HG03558 (cell line): ENCODE measurements around the gene PTPRB.
"Not testable (repeated sequence)": the region's sequence is repeated elsewhere in the genome, so short reads cannot be mapped to it uniquely, and the experiment has no call there.

Source experiments
- ATAC-seq: cut with Tn5 transposase; IDR thresholded peaks from one replicate; pipeline ENCODE4 v1.9.1; 2021; ENCODE audit warnings: moderate number of reproducible peaks; ENCODE audit not compliant: unreplicated experiment; ENCODE audit errors: extremely low read depth

PTPRB gene

DNA sequence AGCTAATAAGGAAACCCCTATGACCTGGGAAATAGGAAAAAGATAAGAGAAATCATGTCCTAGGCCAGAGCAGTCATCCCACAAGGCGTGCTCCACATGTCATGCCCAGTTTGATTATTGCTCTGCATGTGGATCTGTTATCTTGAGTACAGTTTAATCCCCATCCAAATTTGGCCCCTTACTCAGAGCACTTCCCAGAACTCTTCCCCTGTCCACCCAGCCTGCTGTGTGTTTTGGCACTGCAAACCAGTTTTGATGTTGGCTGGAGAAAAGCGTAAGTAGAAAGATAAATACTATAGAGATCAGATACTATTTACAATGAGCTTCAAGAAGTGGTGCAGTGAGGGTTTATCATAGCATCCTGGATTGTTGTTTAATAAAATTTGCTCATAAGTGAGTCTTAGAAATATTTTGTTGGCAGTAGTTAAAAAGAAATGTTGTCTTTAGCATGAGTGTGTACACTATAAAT lies 83.8 kb downstream of the PTPRB start:
- no peak for ATAC-seq

DNA sequence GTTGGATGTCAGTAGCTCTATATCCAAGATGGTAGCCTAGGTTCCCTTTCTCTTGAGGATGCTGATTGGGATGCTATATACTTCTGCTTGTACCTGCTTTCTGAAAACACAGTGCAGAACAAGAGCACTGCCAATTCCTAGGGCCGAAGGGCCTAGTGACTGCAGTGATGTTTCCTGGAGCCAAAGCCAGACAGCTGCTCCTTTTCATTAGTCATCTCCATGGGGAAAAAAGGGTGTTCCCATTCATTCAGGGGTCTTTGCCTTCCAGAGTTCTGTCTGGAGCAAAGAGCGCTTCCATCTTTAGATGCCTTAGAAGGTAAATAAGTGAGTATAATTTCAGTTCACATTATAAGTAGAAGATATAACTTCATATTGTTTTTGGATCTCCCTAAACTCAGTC lies 85.5 kb downstream of the PTPRB start:
- no peak for ATAC-seq

DNA sequence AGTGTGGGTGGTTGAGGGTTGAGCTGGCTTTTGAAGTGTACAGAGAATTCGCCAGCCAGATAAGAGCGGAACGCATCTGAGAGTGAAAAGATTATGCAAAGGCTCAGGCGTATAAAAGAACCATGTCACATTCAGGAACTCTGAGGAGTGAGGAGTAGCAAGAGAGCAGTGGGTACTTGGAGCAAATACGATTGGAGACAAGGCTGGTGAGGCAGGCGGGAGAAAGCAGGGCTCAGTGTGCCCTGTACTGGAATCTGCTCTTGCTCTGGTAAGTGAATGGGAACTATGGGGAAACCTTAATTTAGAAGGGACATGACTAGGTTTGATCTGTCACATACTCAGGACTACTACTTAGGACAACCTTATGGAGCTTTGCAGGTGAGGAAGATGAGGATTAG lies 87.0 kb downstream of the PTPRB start:
- no peak for ATAC-seq

DNA sequence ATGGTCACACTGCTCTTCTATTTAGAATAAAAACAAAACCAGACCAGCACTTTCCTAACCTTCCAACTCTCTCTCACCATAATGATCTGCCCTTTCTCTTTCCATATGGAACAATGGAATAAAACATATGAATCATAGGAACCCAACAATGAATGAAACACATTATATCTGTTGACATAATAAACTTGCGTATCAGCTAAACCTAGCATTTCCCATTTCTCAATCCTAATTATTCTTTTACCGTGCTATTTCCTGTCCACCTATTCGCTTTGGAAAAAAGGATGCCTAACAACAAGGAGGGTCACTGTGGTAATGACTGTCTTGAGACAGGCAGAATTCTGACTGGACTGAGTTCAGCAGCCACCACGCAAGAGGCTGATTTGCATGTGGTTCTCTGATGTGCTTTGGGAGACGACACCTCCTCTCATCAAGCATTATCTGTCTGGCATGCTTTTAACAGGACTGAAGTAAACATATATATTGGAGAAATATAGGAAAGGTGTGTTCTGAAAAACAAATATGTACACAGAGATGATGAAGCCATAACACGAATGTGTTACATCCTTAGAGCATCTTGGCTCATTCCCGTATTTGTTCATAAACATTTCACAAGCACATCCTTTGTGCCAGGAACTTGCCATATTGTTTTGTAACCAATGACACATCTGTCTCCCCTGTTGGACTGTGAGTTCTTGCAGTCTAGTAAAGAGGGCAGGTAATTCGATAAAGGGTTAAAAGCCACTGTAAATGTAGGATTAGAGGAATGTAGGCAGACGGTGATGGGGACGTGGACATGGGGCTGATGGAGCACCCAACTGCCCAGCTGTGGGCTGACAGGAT lies 87.7 kb downstream of the PTPRB start:
- no peak for ATAC-seq

DNA sequence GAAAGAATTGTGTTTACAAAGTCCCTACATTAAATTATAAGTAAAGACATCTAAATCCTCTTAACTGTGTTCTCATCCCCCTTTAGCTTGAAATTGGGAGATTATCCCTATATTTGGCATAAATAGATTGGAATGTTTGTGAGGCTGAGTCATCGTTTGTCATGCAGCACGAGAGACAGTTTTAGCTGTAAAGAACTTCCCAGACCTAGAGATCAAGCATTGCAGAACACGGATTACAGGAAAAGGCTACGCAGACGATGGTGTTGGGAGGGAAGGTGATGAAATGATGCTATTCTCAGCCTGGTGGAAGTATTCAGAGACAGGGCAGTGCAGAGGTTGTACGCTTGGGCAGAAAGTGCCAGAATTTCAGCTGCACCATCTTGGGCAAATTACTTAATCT lies 93.8 kb downstream of the PTPRB start:
- ATAC-seq, result no peak

DNA sequence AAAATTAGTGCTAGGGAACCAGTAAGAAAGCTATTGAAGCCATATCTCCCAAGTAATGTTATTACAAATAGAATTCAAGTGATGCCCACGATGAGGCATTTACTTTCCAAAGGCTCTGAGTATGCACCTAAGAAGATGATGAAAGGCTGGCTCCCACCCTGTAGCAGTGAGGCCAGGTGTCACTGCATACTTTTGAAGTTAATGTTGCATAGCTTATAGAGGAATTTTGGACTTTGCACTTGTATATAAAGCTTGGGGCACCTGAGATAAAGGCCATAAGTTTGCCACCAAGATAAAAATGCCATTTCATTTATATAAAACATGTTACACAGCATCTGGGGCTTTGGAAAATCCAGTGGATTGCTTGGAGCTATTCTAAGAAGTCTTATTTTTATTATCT lies 96.2 kb downstream of the PTPRB start:
- no peak for ATAC-seq

DNA sequence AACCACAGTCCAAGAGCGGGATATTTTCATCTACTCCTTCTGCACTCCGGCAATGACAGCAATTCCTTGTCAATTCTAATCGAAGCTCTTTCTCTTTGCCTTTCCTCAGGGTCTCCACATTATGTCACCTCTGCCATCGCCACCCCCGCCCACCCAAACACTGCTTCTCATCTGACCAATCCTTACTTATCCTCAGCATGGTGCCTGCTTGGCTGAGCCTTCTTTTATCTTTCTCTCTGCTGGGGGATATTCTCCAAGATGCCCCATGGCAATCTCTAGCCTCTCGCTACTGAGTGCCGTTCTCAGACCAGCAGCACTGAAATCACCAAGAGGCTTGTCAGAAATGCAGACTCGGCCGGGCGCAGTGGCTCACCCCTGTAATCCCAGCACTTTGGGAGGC lies 100.6 kb downstream of the PTPRB start:
- ATAC-seq, result no peak

DNA sequence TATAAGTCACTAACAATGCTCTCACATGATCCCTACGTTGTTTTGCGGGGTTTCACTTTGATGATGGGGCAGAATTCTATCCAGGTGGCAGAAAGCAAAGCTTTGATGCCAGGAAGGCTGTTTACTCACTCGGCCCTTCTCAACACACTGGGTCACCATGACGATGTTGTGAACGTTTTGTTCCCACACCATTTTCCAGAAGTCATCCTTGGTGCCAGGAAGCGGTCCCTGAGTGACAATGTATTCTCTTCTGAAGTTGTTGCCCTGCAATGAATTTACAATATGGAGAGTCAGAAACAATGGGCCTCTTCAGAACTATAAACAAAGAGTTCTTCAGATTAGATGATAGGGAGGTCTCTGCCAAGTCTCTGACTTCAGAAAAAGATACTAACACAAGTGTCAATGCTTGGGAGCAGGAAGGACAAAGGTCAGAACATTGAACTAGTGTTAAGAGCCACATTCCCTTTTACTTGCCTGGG lies 101.3 kb downstream of the PTPRB start:
- no peak for ATAC-seq

DNA sequence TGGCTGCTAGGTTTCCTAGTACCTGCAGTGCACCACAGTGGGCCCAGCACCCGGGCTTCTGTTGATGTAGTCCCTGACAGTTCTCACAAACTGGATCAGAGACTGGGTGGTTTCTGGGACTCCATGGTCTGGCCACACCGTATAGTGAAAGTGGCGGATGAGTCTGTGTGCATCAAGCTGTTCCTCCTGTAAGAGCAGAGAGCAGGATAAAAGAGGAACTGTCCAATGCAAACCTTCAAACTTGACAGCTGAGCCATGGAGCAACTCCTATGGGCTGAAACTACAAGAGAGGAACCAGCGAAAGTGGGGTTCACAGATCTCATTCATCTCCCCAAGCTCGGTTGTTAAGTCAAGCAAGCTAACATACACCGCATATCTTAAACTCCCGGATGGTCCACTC lies 102.8 kb downstream of the PTPRB start:
- no peak for ATAC-seq

DNA sequence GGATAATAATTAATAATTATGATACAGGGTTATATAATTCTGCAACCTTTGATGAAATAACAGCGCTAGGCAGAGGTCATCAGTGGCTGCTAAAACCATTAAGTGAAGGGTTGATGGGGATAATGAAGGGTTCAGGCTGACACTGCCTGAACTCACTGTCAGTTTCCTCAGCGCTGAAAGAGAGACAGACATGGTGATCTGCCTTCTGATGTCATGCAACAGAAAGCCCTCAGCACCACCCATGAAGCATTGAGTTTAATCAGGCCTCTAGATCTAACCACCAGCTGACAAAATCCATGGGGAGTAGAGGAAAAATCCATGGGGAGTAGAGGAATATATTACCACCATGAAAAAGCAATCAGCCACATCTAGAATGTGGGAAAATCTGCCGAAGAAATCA lies 107.6 kb downstream of the PTPRB start:
- ATAC-seq, result no peak

DNA sequence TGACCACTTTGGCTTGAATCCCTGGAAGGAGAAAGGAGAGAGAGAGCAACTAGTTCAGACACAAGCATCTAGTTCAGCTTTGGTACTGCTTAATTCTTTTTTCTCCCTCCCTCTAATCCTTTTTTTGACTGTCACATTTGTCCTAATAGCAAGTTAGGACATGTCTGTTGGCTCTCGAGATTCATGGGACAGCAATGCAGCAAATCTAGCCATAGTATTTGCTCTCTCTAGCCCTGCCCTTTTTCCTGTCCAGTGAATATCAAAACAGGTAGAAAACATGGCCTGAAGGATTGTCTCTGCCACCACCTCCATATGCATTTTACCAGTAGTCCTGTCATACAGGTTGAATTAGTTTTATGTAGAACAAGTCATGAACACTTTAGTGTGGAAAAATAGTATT lies 116.4 kb downstream of the PTPRB start:
- ATAC-seq, result no peak

DNA sequence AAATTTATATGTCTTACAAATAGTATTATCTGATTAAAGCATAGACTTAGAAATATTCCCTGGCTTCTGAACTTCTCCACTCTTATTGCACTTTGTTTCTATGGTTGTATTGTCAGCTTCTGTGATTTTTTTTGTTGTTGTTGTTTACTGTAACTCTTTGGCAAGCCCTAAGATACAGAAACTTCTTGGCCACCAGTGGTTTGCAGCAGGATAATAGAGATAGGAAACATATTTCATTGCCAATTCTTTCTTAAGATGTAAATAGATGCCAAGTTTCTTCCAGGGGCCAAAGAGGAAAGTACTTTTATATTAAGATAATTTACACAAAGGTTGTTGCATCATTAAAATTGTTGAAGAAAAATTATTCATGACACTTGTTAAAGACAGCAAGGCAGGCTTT lies 123.8 kb downstream of the PTPRB start:
- ATAC-seq, result no peak

DNA sequence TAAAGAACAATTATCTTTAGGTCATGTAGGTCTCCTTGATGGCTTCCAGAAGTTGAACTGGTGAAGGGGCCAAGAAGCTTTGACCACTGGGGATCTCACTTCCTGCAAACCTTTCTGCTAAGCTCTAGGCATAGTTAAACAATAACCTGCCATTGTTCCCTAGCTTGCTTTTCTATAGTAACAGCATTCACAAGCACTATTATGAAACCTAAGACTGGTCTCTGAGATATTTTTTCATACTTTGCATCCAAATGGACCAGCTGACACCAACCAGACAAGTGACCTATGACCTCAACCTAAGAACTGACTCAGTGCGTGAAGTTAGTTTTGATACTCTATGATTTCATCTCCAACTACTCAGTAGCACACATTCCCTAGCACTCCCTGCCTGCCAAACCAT lies 129.1 kb downstream of the PTPRB start:
- peak; percentile 59 for ATAC-seq

DNA sequence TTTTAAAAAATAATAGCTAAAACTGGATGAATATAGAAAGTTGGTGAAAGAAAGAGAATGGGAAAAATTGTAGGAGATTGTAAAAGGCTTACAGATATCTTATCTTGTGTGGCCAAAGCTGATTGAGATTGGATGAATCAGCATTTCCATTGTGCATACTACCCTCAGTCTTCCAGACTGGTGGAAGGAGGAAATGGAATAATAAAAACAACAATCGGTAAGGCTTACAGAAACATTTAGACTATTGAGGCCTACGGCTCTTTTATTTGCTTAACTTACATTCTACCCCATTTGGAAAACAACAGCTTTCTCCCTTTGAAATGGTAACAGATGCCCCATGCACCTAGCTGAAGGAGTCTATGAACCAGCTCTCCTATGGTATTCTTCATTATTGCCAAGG lies 129.8 kb downstream of the PTPRB start:
- no peak for ATAC-seq

DNA sequence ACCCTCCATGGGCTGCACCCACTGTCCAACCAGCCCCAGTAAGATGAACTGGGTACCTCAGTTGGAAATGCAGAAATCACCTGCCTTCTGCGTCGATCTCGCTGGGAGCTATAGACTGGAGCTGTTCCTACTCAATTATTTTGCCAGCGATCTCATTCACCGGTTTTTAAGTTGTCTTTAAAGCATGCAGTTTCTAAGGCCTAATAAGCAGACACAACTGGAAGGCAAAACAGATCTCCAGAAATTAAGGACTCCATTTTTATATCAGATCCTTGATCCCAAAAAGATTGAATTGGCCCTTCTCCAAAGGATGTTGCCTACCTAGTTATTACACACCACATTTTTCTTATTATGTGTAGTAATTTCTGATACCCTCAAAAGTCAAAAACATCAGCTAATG lies 139.7 kb downstream of the PTPRB start:
- ATAC-seq, result no peak

DNA sequence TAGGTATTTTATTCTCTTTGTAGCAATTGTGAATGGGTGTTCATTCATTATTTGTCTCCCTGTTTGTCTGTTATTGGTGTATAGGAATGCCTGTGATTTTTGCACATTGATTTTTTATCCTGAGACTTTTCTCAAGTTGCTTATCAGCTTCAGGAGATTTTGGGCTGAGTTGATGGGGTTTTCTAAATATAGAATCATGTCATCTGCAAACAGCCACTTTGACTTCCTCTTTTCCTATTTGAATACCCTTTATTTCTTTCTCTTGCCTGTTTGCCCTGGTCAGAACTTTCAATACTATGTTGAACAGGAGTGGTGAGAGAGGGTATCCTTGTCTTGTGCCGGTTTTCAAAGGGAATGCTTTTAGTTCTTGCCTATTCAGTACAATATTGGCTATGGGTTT lies 144.3 kb downstream of the PTPRB start:
- not testable (repeated sequence) for ATAC-seq

DNA sequence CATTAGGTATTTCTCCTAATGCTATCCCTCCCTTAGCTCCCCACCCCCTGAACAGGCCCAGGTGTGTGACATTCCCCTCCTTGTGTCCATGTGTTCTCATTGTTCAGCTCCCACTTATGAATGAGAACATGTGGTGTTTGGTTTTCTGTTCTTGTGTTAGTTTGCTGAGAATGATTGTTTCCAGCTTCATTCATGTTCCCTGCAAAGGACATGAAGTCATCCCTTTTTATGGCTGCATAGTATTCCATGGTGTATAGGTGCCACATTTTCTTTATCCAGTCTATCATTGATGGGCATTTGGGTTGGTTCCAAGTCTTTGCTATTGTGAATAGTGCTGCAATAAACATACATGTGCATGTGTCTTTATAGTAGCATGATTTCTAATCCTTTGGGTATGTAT lies 146.3 kb downstream of the PTPRB start:
- ATAC-seq, result not testable (repeated sequence)

DNA sequence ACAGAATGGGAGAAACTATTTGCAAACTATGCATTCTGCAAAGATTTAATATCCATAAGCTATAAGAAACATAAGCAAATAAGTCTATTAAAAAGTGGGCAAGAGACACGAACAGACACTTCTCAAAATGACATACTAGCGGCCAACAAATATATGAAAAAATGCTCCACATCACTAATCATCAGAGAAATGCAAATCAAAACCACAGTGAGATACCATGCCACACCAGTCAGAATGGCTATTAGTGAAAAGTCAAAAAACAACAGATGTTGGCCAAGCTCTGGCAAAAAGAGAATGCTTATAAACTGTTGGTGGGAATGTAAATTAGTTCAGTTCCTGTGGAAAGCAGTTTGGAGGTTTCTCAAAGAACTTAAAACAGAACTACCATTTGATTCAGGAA lies 149.8 kb downstream of the PTPRB start:
- ATAC-seq, result no peak

DNA sequence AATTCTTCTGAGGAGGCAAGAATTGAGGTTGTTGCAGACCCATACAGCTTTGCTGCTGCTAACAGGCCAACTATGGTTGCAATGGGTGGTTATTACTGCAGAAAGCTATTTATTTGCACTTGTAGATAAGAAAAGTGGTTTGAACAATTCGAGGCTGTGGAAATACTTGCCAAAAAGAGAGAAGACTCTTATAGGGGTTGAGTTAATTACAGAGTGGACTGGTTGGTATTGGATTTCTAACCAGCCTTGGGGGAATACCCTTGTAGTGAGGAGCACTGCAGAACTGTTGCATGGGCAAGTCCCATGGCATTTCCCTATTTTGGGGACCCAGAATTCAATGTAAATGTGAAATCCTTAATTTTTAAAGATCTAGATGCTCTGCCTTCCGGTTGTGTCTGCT lies 150.6 kb downstream of the PTPRB start:
- ATAC-seq, result no peak

DNA sequence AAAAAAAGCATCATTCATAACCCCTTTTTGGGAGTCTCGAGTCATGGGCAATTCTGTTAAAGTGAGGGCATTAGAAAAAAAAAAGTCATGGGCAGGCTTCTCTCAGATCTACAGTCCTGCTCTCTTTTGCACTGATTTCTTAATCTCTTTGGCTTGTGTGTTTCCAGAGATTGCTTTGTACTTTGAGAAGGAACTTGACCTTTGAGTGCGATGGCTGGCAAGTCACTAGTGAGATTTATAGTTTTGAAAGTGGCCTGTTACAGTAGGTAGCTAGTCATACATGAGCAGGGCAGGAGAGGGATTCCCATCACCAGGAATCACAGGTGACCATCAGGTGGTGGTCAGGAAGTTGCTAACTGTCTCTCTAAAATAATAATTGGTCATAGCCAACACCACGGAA lies 151.5 kb downstream of the PTPRB start:
- no peak for ATAC-seq

DNA sequence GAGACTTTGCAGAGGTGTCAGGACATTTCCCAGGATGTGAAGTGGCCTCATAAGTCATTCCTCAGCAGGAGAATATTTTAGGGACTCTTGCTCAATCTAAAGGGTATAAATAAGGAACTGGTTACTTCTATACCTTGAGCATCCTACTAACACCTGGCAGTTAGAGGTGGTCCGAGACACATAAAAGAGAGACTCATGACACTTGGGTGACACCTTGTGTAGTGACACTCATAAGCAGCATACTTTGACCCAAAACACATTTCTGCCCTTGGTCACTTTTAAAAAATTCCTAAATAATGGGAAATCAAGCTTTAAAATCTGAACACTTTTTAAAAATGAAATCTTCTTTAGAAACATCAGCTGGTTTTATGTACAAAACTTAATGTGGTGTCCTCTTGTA lies 152.8 kb downstream of the PTPRB start:
- ATAC-seq, result no peak

DNA sequence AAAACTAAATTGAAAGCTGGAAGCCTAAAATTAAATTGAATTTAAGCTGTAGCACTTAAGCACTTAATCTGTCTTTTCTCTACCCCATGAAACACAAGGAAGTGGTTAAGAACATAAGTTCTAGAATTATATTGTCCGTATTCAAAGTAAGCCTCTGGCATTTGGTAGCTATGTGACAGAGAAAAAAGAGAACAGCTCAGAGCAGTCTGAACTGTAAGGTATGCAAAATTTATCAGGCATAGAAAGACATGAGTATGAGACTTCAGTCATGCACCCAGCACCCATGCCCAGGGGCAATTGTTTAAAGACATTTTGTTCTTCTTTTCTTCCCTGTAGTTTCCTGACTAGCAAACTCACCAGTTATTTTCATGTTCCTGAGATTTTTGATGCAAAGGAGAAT lies 154.5 kb downstream of the PTPRB start:
- ATAC-seq, result no peak
